ENCODE measurements around the gene AP3B2.
"Not testable (repeated sequence)": the region's sequence is repeated elsewhere in the genome, so short reads cannot be mapped to it uniquely, and the experiment has no call there.

The AP3B2 gene

GRCh38 chr15:82730022-82730530 is 20.4 kb upstream of the AP3B2 start:
- Histone ChIP-seq H3K4me1 (ENCODE audit: control insufficient read depth, insufficient read depth, low read length) (no peaks in the 10 kb centered on the region), H3K27me3 (ENCODE audit: control insufficient read depth, insufficient read depth, low read length) (no peaks in the 10 kb centered on the region), H3K9ac (ENCODE audit: low read depth, low read length) (no peak overlapping the region), H3K27ac (ENCODE audit: low read depth, low read length) (no peak overlapping the region), H3K36me3 (ENCODE audit: control insufficient read depth, insufficient read depth, low read length) (no peaks in the 10 kb centered on the region), H3K4me3 (ENCODE audit: low read depth, low read length) (no peak overlapping the region), H3K9me3 (ENCODE audit: control insufficient read depth, insufficient read depth, low read length) (no peaks in the 10 kb centered on the region)

GRCh38 chr15:82726816-82727215 is 17.1 kb upstream of the AP3B2 start:
- no peak overlapping the region for H3K9ac ChIP-seq (ENCODE audit: low read depth, low read length)
- no peak overlapping the region for H3K4me3 ChIP-seq (ENCODE audit: low read depth, low read length)
- no peak overlapping the region for H3K27ac ChIP-seq (ENCODE audit: low read depth, low read length)
- no peaks in the 10 kb centered on the region for H3K9me3 ChIP-seq (ENCODE audit: control insufficient read depth, insufficient read depth, low read length)
- H3K27me3 ChIP-seq (ENCODE audit: control insufficient read depth, insufficient read depth, low read length), result no peaks in the 10 kb centered on the region
- H3K36me3 ChIP-seq (ENCODE audit: control insufficient read depth, insufficient read depth, low read length), result no peaks in the 10 kb centered on the region
- H3K4me1 ChIP-seq (ENCODE audit: control insufficient read depth, insufficient read depth, low read length), result no peaks in the 10 kb centered on the region

GRCh38 chr15:82715003-82715402 is 5.3 kb upstream of the AP3B2 start:
- peaks cover 4% of the 10 kb centered on the region; the same call in 1 of the 2 replicates for H3K4me1 ChIP-seq (ENCODE audit: control insufficient read depth, insufficient read depth, low read length)
- H3K36me3 ChIP-seq (ENCODE audit: control insufficient read depth, insufficient read depth, low read length), result no peaks in the 10 kb centered on the region
- no peak overlapping the region for H3K9ac ChIP-seq (ENCODE audit: low read depth, low read length)
- H3K9me3 ChIP-seq (ENCODE audit: control insufficient read depth, insufficient read depth, low read length), result no peaks in the 10 kb centered on the region
- H3K4me3 ChIP-seq (ENCODE audit: low read depth, low read length), result no peak overlapping the region
- no peak overlapping the region for H3K27ac ChIP-seq (ENCODE audit: low read depth, low read length)
- H3K27me3 ChIP-seq (ENCODE audit: control insufficient read depth, insufficient read depth, low read length), result no peaks in the 10 kb centered on the region

GRCh38 chr15:82714016-82714415 is 4.3 kb upstream of the AP3B2 start:
- peaks cover 4% of the 10 kb centered on the region; the same call in 1 of the 2 replicates for H3K4me1 ChIP-seq (ENCODE audit: control insufficient read depth, insufficient read depth, low read length)
- H3K36me3 ChIP-seq (ENCODE audit: control insufficient read depth, insufficient read depth, low read length), result no peaks in the 10 kb centered on the region
- no peaks in the 10 kb centered on the region for H3K9me3 ChIP-seq (ENCODE audit: control insufficient read depth, insufficient read depth, low read length)

GRCh38 chr15:82712036-82712435 is 2.4 kb upstream of the AP3B2 start:
- peaks cover 14% of the 10 kb centered on the region for H3K4me1 ChIP-seq (ENCODE audit: control insufficient read depth, insufficient read depth, low read length)
- no peak overlapping the region for H3K9ac ChIP-seq (ENCODE audit: low read depth, low read length)
- H3K27ac ChIP-seq (ENCODE audit: low read depth, low read length), result no peak overlapping the region
- no peaks in the 10 kb centered on the region for H3K36me3 ChIP-seq (ENCODE audit: control insufficient read depth, insufficient read depth, low read length)
- no peaks in the 10 kb centered on the region for H3K27me3 ChIP-seq (ENCODE audit: control insufficient read depth, insufficient read depth, low read length)
- H3K4me3 ChIP-seq (ENCODE audit: low read depth, low read length), result no peak overlapping the region
- H3K9me3 ChIP-seq (ENCODE audit: control insufficient read depth, insufficient read depth, low read length), result no peaks in the 10 kb centered on the region

More at GRCh38 chr15:82714016-82714415, 4.3 kb upstream of the AP3B2 start:
- no peak overlapping the region for H3K9ac ChIP-seq (ENCODE audit: low read depth, low read length)
- no peaks in the 10 kb centered on the region for H3K27me3 ChIP-seq (ENCODE audit: control insufficient read depth, insufficient read depth, low read length)
- H3K27ac ChIP-seq (ENCODE audit: low read depth, low read length), result no peak overlapping the region
- no peak overlapping the region for H3K4me3 ChIP-seq (ENCODE audit: low read depth, low read length)

GRCh38 chr15:82710926-82711490 is 1.3 kb upstream of the AP3B2 start:
- Histone ChIP-seq H3K9me3 (ENCODE audit: control insufficient read depth, insufficient read depth, low read length) (no peaks in the 10 kb centered on the region), H3K4me1 (ENCODE audit: control insufficient read depth, insufficient read depth, low read length) (peaks cover 14% of the 10 kb centered on the region), H3K27ac (ENCODE audit: low read depth, low read length) (no peak overlapping the region), H3K9ac (ENCODE audit: low read depth, low read length) (no peak overlapping the region), H3K27me3 (ENCODE audit: control insufficient read depth, insufficient read depth, low read length) (no peaks in the 10 kb centered on the region), H3K4me3 (ENCODE audit: low read depth, low read length) (no peak overlapping the region), H3K36me3 (ENCODE audit: control insufficient read depth, insufficient read depth, low read length) (no peaks in the 10 kb centered on the region)

GRCh38 chr15:82710208-82710555 is 507 bp upstream of the AP3B2 start:
- H3K27ac ChIP-seq (ENCODE audit: low read depth, low read length), result no peak overlapping the region
- peak overlapping the region; percentile 71 for H3K4me3 ChIP-seq (ENCODE audit: low read depth, low read length)
- H3K36me3 ChIP-seq (ENCODE audit: control insufficient read depth, insufficient read depth, low read length), result no peaks in the 10 kb centered on the region
- H3K9ac ChIP-seq (ENCODE audit: low read depth, low read length), result no peak overlapping the region
- peaks cover 14% of the 10 kb centered on the region for H3K4me1 ChIP-seq (ENCODE audit: control insufficient read depth, insufficient read depth, low read length)
- no peaks in the 10 kb centered on the region for H3K9me3 ChIP-seq (ENCODE audit: control insufficient read depth, insufficient read depth, low read length)
- H3K27me3 ChIP-seq (ENCODE audit: control insufficient read depth, insufficient read depth, low read length), result no peaks in the 10 kb centered on the region

- Histone ChIP-seq H3K4me3 (ENCODE audit: low read depth, low read length) (peak overlapping the region; percentile 71), H3K27ac (ENCODE audit: low read depth, low read length) (peak overlapping the region; percentile 81), H3K9me3 (ENCODE audit: control insufficient read depth, insufficient read depth, low read length) (no peaks in the 10 kb centered on the region), H3K4me1 (ENCODE audit: control insufficient read depth, insufficient read depth, low read length) (peaks cover 14% of the 10 kb centered on the region), H3K27me3 (ENCODE audit: control insufficient read depth, insufficient read depth, low read length) (no peaks in the 10 kb centered on the region), H3K36me3 (ENCODE audit: control insufficient read depth, insufficient read depth, low read length) (no peaks in the 10 kb centered on the region), H3K9ac (ENCODE audit: low read depth, low read length) (peak overlapping the region; percentile 59; the same call in 1 of the 2 replicates)
Measured at GRCh38 chr15:82709081-82709420, 624 bp downstream of the AP3B2 start.

GRCh38 chr15:82705856-82706255 is 3.8 kb downstream of the AP3B2 start:
- H3K4me1 ChIP-seq (ENCODE audit: control insufficient read depth, insufficient read depth, low read length), result peaks cover 14% of the 10 kb centered on the region
- H3K9me3 ChIP-seq (ENCODE audit: control insufficient read depth, insufficient read depth, low read length); H3K27ac ChIP-seq (ENCODE audit: low read depth, low read length); H3K9ac ChIP-seq (ENCODE audit: low read depth, low read length); H3K36me3 ChIP-seq (ENCODE audit: control insufficient read depth, insufficient read depth, low read length); H3K27me3 ChIP-seq (ENCODE audit: control insufficient read depth, insufficient read depth, low read length); H3K4me3 ChIP-seq (ENCODE audit: low read depth, low read length): not testable (repeated sequence)

- no peaks in the 10 kb centered on the region for H3K36me3 ChIP-seq (ENCODE audit: control insufficient read depth, insufficient read depth, low read length)
- H3K27ac ChIP-seq (ENCODE audit: low read depth, low read length), result no peak overlapping the region
- H3K4me1 ChIP-seq (ENCODE audit: control insufficient read depth, insufficient read depth, low read length), result peaks cover 3% of the 10 kb centered on the region; the same call in 1 of the 2 replicates
- H3K9ac ChIP-seq (ENCODE audit: low read depth, low read length), result no peak overlapping the region
- no peaks in the 10 kb centered on the region for H3K27me3 ChIP-seq (ENCODE audit: control insufficient read depth, insufficient read depth, low read length)
- H3K9me3 ChIP-seq (ENCODE audit: control insufficient read depth, insufficient read depth, low read length), result no peaks in the 10 kb centered on the region
- no peak overlapping the region for H3K4me3 ChIP-seq (ENCODE audit: low read depth, low read length)
Measured at GRCh38 chr15:82699726-82700125, 9.9 kb downstream of the AP3B2 start.

- Histone ChIP-seq H3K36me3 (ENCODE audit: control insufficient read depth, insufficient read depth, low read length) (no peaks in the 10 kb centered on the region), H3K27me3 (ENCODE audit: control insufficient read depth, insufficient read depth, low read length) (no peaks in the 10 kb centered on the region), H3K27ac (ENCODE audit: low read depth, low read length) (no peak overlapping the region), H3K9me3 (ENCODE audit: control insufficient read depth, insufficient read depth, low read length) (no peaks in the 10 kb centered on the region), H3K4me1 (ENCODE audit: control insufficient read depth, insufficient read depth, low read length) (peaks cover 3% of the 10 kb centered on the region; the same call in 1 of the 2 replicates), H3K9ac (ENCODE audit: low read depth, low read length) (no peak overlapping the region), H3K4me3 (ENCODE audit: low read depth, low read length) (no peak overlapping the region)
Measured at GRCh38 chr15:82698711-82699345, 10.8 kb downstream of the AP3B2 start.
